WTC11 (cell line): Measurements from ENCODE around the gene TNS4. TPM values are rescaled to one million over a fixed set of nuclear protein-coding genes. Genes with fewer than 3 reads are reported as not detected.

Source experiments
- ATAC-seq: fragments of 200-7000 bp; cut with Tn5 transposase; 2 replicates; pipeline ENCODE4 v1.10.0; 2021; ENCODE audit warnings: mild to moderate bottlenecking, moderate library complexity
- CTCF ChIA-PET: fragments of 300-600 bp; sonication (Branson Sonifier 250); formaldehyde crosslinking; loops from one replicate; lab custom pipeline; 2021; ENCODE audit warnings: antibody characterized with exemption; lab: Charles Lee
- POLR2A ChIA-PET: fragments of 350-600 bp; sonication (Branson Sonifier 250); formaldehyde crosslinking; loops from one replicate; lab custom pipeline; 2021; ENCODE audit warnings: antibody characterized with exemption; lab: Charles Lee
- DNase-seq: peaks from one replicate; pipeline ENCODE4 v3.0.0; 2021; ENCODE audit warnings: low spot score
- H3K27ac Mint-ChIP-seq: 2 replicates; pipeline ENCODE4 v1.8.0; 2021; ENCODE audit warnings: mixed read lengths
- H3K27me3 Mint-ChIP-seq: 2 replicates; pipeline ENCODE4 v1.8.0; 2021; ENCODE audit warnings: low read depth, mild to moderate bottlenecking, moderate library complexity, mixed read lengths
- H3K36me3 Mint-ChIP-seq: 2 replicates; pipeline ENCODE4 v1.8.0; 2021; ENCODE audit warnings: mixed read lengths
- H3K4me1 Mint-ChIP-seq: 2 replicates; pipeline ENCODE4 v1.8.0; 2022; ENCODE audit warnings: mixed read lengths
- H3K4me3 Mint-ChIP-seq: 2 replicates; pipeline ENCODE4 v1.8.0; 2021; ENCODE audit warnings: mild to moderate bottlenecking, moderate library complexity, mixed read lengths
- H3K9me3 Mint-ChIP-seq: 2 replicates; pipeline ENCODE4 v1.8.0; 2021; ENCODE audit warnings: mixed read lengths
- CDX4 ChIP-seq: fragments of 250-450 bp; sonication (Bioruptor Pico); IDR thresholded peaks from 2 replicates; pipeline ENCODE4 v1.9.0; 2021; ENCODE audit warnings: moderate library complexity, mild to moderate bottlenecking, inconsistent platforms, borderline replicate concordance
- EMX1 ChIP-seq: fragments of 250-450 bp; sonication (Bioruptor Pico); IDR thresholded peaks from 2 replicates; pipeline ENCODE4 v1.8.0; 2021; ENCODE audit warnings: mild to moderate bottlenecking
- FOXP1 ChIP-seq: sonication (generic); formaldehyde crosslinking; IDR thresholded peaks from 2 replicates; pipeline ENCODE4 v1.8.0; 2022; ENCODE audit warnings: missing genetic modification reagents, mild to moderate bottlenecking, moderate library complexity, borderline replicate concordance
- HMGXB4 ChIP-seq: sonication (generic); formaldehyde crosslinking; IDR thresholded peaks from 2 replicates; pipeline ENCODE4 v1.8.1; 2023; ENCODE audit warnings: mild to moderate bottlenecking, moderate library complexity, missing genetic modification reagents
- NR2C2 ChIP-seq: sonication (generic); formaldehyde crosslinking; IDR thresholded peaks from 2 replicates; pipeline ENCODE4 v1.8.0; 2022; ENCODE audit warnings: mild to moderate bottlenecking, missing genetic modification reagents
- NR3C1 ChIP-seq: sonication (generic); formaldehyde crosslinking; conservative IDR thresholded peaks from 2 replicates; pipeline ENCODE4 v1.8.1; 2023; ENCODE audit warnings: low read depth, mild to moderate bottlenecking, missing genetic modification reagents
- OVOL2 ChIP-seq: fragments of 250-450 bp; sonication (Bioruptor Pico); IDR thresholded peaks from 2 replicates; pipeline ENCODE4 v1.9.0; 2021; ENCODE audit warnings: mild to moderate bottlenecking, borderline replicate concordance
- PRRX2 ChIP-seq: fragments of 250-450 bp; sonication (Bioruptor Pico); IDR thresholded peaks from 2 replicates; pipeline ENCODE4 v1.8.0; 2021; ENCODE audit warnings: mild to moderate bottlenecking
- SP1 ChIP-seq: sonication (generic); formaldehyde crosslinking; conservative IDR thresholded peaks from 2 replicates; pipeline ENCODE4 v1.8.1; 2022; ENCODE audit warnings: missing genetic modification reagents
- TEAD1 ChIP-seq: sonication (generic); formaldehyde crosslinking; IDR thresholded peaks from 2 replicates; pipeline ENCODE4 v1.8.0; 2022; ENCODE audit warnings: mild to moderate bottlenecking, missing genetic modification reagents
- TP53 ChIP-seq: sonication (generic); formaldehyde crosslinking; IDR thresholded peaks from 2 replicates; pipeline ENCODE4 v1.8.1; 2023; ENCODE audit warnings: mild to moderate bottlenecking, missing genetic modification reagents
- USF1 ChIP-seq: sonication (generic); formaldehyde crosslinking; IDR thresholded peaks from 2 replicates; pipeline ENCODE4 v1.8.0; 2022; ENCODE audit warnings: mild to moderate bottlenecking, missing genetic modification reagents
- ZNF121 ChIP-seq: sonication (generic); formaldehyde crosslinking; IDR thresholded peaks from 2 replicates; pipeline ENCODE4 v1.8.0; 2023; ENCODE audit warnings: missing genetic modification reagents
- ZNF425 ChIP-seq: fragments of 250-450 bp; sonication (Bioruptor Pico); conservative IDR thresholded peaks from 2 replicates; pipeline ENCODE4 v1.9.0; 2021; ENCODE audit warnings: mild to moderate bottlenecking
- total RNA-seq: library from RNA; stranded (reverse); gene quantifications from 3 replicates; pipeline ENCODE4 v1.2.3, GENCODE V29; 2021

The TNS4 gene
- total RNA-seq, 1 experiment from 2014 or later, result 0.87 TPM

- Mint-ChIP-seq H3K9me3 (no peaks in the 10 kb centered on the region), H3K4me1 (peaks cover 22% of the 10 kb centered on the region)
- no peak for DNase-seq
- TF ChIP-seq ZNF121 (CRISPR knock-in tag) (no peak), CDX4 (no peak), HMGXB4 (no peak), NR3C1 (CRISPR knock-in tag) (no peak), SP1 (CRISPR knock-in tag) (no peak), OVOL2 (no peak)
- TF ChIP-seq, all 79 proteins: peak for 0
- no peaks in the 10 kb centered on the region for H3K36me3 Mint-ChIP-seq
- ATAC-seq, result no peak
- no peak overlapping the region for H3K4me3 Mint-ChIP-seq
- POLR2A ChIA-PET, result interaction anchor here (1.4 kb wide), 1 partner anchor 59 kb away, joined by 6 read pairs; no protein-coding TSS in a partner anchor
- CTCF ChIA-PET, result interaction anchor here (0.8 to 9.6 kb wide), 22 partner anchors 12 to 332 kb away, joined by 3 to 127 read pairs (median 14); partner anchors contain the start of genes GJD3, IGFBP4, TNS4 and TOP2A
- no peak overlapping the region for H3K27ac Mint-ChIP-seq
- H3K27me3 Mint-ChIP-seq, result no peaks in the 10 kb centered on the region; the same call in 1 of the 2 replicates
Measured at GRCh38 chr17:40534371-40535189, 33.2 kb upstream of the TNS4 start.

GRCh38 chr17:40533896-40534295 is 32.5 kb upstream of the TNS4 start:
- H3K9me3 Mint-ChIP-seq, result no peaks in the 10 kb centered on the region
- no peak overlapping the region for H3K27ac Mint-ChIP-seq
- no peaks in the 10 kb centered on the region for H3K36me3 Mint-ChIP-seq
- POLR2A ChIA-PET, result interaction anchor here (0.6 to 1.4 kb wide), 5 partner anchors 10 to 176 kb away, joined by 3 to 7 read pairs (median 4); partner anchors contain the start of gene TOP2A
- H3K27me3 Mint-ChIP-seq, result no peaks in the 10 kb centered on the region; the same call in 1 of the 2 replicates
- H3K4me3 Mint-ChIP-seq, result no peak overlapping the region
- CTCF ChIA-PET, result interaction anchor here (0.6 to 9.6 kb wide), 49 partner anchors 9 to 332 kb away, joined by 3 to 127 read pairs (median 8); partner anchors contain the start of genes GJD3, IGFBP4, RARA and TNS4
- H3K4me1 Mint-ChIP-seq, result peaks cover 22% of the 10 kb centered on the region
- TF ChIP-seq TP53 (CRISPR knock-in tag), result no peak
- TF ChIP-seq EMX1, result no peak
- no peak for TF ChIP-seq TEAD1 (CRISPR knock-in tag)
- TF ChIP-seq PRRX2 (CRISPR knock-in tag), result no peak
- no peak for TF ChIP-seq ZNF425
- TF ChIP-seq FOXP1 (CRISPR knock-in tag), result no peak
- TF ChIP-seq, all 79 proteins: peak for 0
- ATAC-seq, result no peak
- no peak for DNase-seq

GRCh38 chr17:40532520-40533253 is 31.3 kb upstream of the TNS4 start:
- Mint-ChIP-seq H3K27ac (no peak overlapping the region), H3K36me3 (no peaks in the 10 kb centered on the region), H3K4me3 (no peak overlapping the region), H3K9me3 (no peaks in the 10 kb centered on the region), H3K4me1 (peaks cover 22% of the 10 kb centered on the region), H3K27me3 (no peaks in the 10 kb centered on the region; the same call in 1 of the 2 replicates)
- POLR2A ChIA-PET, result interaction anchor here (0.6 to 1.4 kb wide), 5 partner anchors 8 to 174 kb away, joined by 3 to 7 read pairs (median 4); partner anchors contain the start of gene TOP2A
- no peak for TF ChIP-seq USF1 (CRISPR knock-in tag)
- TF ChIP-seq NR2C2, result no peak
- DNase-seq (peak; percentile 0), ATAC-seq (no peak)
- CTCF ChIA-PET, result interaction anchor here (0.6 to 9.6 kb wide), 56 partner anchors 8 to 419 kb away, joined by 3 to 127 read pairs (median 7); partner anchors contain the start of genes GJD3, IGFBP4, RARA and TNS4
